ENCODE results near the gene SEC14L5.

Gene SEC14L5

GRCh38 chr16:4987580-4988374, 29.6 kb downstream of the SEC14L5 start:
- no peak for DNase-seq

GRCh38 chr16:4988647-4989046, 30.5 kb downstream of the SEC14L5 start:
- no peak for DNase-seq

GRCh38 chr16:4989391-4990006, 31.4 kb downstream of the SEC14L5 start:
- no peak for DNase-seq

- DNase-seq, result no peak
Measured at GRCh38 chr16:4990415-4990814, 32.3 kb downstream of the SEC14L5 start.

- DNase-seq, result no peak
Measured at GRCh38 chr16:4991754-4992153, 33.6 kb downstream of the SEC14L5 start.

- DNase-seq, result no peak
Measured at GRCh38 chr16:4994719-4995434, 36.7 kb downstream of the SEC14L5 start.

- DNase-seq, result no peak
Measured at GRCh38 chr16:5000573-5001001, 42.5 kb downstream of the SEC14L5 start.

GRCh38 chr16:5001571-5001970, 43.4 kb downstream of the SEC14L5 start:
- DNase-seq, result no peak

- no peak for DNase-seq
Measured at GRCh38 chr16:5001986-5002385, 43.9 kb downstream of the SEC14L5 start.

- no peak for DNase-seq
Measured at GRCh38 chr16:5002699-5003143, 44.6 kb downstream of the SEC14L5 start.

- DNase-seq, result no peak
Measured at GRCh38 chr16:5003211-5003610, 45.1 kb downstream of the SEC14L5 start.

GRCh38 chr16:5003828-5004227, 45.7 kb downstream of the SEC14L5 start:
- DNase-seq, result no peak

- no peak for DNase-seq
Measured at GRCh38 chr16:5004311-5004710, 46.2 kb downstream of the SEC14L5 start.

- no peak for DNase-seq
Measured at GRCh38 chr16:5005916-5006315, 47.8 kb downstream of the SEC14L5 start.

- no peak for DNase-seq
Measured at GRCh38 chr16:5006348-5007193, 48.4 kb downstream of the SEC14L5 start.

GRCh38 chr16:5007256-5007655, 49.1 kb downstream of the SEC14L5 start:
- DNase-seq, result no peak

GRCh38 chr16:5008311-5008731, 50.2 kb downstream of the SEC14L5 start:
- DNase-seq, result no peak

- no peak for DNase-seq
Measured at GRCh38 chr16:5010576-5011329, 52.6 kb downstream of the SEC14L5 start.

GRCh38 chr16:5011637-5012036, 53.5 kb downstream of the SEC14L5 start:
- DNase-seq, result no peak

GRCh38 chr16:5012887-5013286, 54.8 kb downstream of the SEC14L5 start:
- no peak for DNase-seq

GRCh38 chr16:5015351-5015750, 57.2 kb downstream of the SEC14L5 start:
- no peak for DNase-seq

GRCh38 chr16:5015887-5016286, 57.8 kb downstream of the SEC14L5 start:
- no peak for DNase-seq
